ENCODE measurements around the gene TP53I13.
A peak's percentile ranks its signal among the peaks of the same experiment; 100 is the strongest.

Gene TP53I13

DNA sequence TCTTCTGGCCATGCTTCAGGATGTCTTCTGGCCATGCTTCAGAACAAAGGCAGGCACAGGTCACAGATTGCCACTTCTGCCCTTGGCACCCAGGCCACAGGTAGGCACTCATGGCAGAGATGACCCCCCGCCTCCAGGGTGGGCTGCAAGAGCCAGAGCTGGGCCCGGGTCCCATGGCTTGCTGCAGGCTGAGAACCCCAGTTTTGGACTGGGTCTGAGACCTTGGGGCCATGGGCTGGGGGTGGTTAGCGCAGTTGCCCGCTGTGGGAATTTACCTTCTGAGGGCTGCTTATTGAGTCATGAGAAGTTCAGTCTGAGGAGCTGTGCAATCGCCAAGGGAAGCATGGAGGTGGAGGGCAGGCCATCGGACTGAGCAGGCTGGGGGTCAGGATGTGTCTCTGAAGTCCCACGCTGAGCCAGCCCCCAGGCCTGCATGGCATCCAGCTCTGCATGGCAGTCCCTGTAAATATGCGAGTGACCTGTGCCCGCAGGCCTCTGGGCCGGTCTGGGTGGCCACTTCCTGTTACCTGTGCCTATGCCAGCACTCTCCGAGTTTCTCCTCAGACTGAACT lies 26.1 kb downstream of the TP53I13 start:
- DNase-seq: no peak

DNA sequence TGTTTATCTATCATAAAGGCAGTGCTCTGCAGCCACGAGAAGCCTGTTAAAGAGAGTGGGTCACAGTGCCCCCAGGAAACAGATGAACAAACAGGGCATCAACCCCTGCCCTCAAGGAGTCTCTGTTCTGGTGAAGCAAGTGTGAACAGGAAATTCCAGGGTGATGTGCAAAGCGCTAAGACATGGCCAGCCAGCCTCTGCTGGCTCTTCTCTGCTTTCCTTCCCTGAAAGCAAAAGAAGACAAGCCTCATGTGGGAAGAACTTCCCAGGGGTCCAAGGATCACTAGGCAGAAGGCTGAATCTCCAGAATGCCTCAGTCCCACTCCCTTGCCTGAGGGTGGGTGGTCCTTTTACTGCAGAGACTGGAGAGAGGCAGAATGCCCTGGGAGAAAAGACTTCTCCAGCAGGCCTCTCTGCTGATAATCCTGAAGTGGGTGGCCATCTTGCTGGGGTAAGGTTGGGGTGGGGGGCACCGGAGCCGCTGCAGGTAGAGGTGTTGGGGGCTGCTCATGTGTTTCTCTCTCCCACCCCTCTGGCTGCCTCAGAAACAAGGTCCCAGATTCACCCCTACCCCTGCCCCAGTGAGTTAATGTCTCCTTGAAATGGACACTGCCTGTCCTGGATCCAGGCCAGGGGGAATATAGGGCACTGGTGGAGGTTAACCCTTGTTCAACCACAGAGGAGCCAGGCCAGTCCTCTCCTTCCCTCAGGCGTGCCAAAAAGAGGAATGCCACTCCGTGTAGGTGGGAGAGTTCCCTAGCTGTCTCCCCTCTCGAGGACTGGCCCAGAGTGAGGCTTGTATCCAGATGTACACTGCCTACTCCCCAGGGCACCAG lies 26.8 kb downstream of the TP53I13 start:
- DNase-seq: no peak

DNA sequence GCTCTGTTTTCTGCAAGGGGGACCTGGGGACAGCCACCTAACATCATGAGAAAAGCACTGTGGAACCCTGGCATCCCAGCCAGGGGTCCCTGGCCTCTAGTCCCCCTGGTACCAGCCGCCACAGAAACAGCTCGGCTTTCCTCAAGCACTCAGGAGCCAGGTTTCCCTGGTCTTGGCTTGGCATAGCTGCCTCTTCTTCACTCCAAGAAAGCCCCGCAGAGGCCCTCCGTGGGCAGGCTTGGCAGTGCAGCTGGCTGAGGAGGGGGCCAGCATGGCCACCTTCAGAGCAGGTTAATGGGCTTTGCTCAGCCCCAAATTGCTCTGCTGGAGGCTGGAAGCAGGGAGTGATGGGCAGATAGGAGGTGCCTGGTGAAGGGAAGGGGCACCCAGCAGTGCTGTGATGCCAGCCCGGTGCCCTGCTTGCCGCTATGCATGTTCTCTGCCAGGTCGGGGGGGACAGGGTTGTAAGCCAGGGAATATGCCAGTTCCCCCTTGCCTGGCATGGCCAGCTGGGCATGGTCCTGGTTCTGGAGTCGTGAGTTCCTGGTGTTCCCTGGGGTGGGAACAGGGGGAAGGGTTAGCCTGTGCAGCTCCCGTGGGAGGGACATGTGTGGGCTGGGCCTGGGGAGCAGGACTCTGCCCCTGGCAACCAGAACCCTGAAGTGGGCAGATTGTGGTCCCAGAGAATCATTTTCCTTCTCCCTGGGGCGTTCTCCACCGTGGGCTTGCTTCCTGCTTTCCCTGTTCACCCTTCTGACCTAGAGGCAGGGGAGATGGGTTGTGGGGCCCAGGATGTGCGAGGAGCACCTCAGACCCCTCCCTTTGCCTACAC lies 27.7 kb downstream of the TP53I13 start:
- no peak for DNase-seq

DNA sequence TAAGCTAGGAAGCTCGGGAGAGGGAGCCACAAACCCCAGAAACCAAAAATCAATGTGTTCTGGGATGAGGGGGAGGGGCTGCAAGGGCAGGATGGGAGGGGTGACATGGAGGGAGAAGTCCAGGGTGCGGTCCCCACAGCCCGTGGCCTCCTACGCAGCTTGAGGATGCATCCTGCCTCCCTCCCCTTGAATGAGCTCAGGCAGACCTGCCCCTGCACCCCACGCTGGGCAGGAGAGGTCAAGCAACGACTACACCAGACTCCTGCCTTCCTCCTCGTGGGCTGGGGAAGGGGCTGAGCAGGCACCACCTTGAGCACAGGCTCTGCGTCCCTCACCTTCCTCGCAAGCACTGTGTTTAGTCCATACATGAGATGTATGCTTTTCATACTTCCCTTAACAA lies 28.3 kb downstream of the TP53I13 start:
- no peak for DNase-seq

DNA sequence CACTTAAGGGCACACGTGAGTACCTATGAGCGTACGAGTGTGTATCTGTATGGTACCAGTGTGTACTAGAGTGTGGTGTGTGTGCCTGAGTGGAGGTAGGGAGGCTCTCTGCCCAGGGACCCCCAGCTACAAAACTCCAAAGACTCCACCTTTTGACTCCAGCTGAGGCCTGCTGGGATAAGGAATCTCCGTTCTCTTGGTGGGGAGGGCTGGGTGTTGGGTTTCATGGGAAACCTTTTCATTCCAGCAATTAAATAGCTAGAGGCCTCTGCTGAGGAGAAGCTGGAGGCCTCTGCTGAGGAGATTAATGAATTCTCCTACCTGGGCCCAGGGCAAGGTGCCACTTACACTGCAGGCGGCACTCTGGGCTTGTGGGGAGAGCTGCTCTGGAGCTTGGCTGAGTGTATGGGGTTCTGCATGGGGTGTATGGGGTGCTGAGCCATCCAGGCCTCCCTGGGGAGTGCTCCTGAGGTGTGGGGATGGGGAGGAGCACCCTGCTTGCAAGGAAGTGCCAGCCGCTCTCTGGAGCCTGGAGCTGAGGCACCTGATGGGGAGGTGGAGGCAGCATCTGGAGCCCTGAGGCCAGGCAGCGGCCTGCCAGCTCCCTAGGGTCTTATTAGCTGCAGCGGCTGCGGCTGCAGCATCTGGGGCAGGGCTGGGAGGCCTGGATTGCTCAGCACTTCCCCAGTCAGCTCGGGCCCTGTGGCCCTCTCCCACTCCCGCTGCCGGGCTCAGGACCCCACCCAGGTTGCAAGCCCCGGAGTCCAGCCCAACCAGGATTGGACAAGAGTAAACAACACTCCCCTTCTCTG lies 29.1 kb downstream of the TP53I13 start:
- DNase-seq: no peak

DNA sequence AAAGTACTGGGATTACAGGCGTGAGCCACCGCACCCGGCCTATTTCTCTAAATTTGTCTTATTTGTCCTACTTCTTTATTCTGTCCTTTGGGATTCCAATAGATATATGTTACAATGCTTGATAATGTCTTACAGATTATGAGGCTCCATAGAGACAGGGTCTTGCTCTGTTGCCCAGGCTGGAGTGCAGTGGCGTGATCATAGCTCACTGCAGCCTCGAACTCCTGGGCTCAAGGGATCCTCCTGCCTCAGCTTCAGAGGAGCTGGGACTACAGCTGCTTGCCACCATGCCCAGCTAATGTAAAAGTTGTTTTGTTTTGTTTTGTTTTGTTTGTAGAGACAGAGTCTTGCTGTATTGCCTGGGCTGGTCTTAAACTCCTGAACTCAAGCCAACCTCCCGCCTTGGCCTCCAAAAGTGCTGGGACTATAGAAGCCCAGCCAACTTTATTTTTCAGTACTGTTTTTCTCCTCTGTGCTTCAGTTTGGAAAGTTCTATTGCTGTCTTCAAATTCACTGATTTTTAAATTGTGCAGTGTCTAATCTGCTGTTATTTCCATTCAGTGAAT lies 34.7 kb downstream of the TP53I13 start:
- DNase-seq: no peak

DNA sequence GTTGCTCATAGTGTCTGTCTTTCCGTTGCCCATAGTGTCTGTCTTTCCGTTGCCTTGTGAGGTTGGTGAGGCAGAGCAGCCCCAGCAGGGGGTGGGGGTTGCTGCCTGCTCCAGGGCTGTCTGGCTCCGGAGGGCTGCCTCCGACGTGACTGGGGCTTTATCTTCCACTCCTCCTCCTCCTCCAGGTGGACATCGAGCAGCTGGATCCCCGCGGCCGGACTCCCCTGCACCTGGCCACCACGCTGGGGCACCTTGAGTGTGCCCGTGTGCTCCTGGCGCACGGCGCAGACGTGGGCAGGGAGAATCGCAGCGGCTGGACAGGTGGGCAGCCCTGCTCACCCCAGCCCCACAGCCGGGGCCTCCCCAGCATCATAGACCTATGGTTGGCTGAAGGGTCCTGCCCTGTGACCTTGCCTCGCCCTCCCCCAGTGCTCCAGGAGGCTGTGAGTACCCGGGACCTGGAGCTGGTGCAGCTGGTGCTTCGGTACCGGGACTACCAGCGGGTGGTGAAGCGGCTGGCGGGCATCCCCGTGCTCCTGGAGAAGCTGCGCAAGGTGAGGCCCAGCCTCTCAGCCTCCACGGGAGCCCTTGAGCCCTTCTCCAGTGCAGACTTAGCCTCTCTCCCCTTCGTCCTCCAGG lies 39.2 kb downstream of the TP53I13 start:
- DNase-seq: no peak

DNA sequence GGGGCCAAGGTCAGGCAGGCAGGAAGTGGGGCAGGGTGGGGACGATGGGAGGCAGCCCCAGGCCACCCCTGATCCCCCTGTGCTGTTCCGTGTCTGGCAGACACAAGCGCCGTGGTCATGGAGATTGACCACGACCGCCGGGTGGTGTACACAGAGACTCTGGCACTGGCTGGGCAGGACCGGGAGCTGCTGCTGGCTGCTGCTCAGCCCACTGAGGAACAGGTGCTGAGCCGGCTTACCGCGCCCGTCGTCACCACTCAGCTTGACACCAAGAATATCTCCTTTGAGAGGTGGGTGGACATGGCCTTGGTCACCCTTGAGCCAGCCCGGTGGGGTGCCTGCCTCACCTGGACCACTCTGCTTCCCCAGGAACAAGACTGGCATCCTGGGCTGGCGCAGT lies 40.5 kb downstream of the TP53I13 start:
- no peak for DNase-seq

DNA sequence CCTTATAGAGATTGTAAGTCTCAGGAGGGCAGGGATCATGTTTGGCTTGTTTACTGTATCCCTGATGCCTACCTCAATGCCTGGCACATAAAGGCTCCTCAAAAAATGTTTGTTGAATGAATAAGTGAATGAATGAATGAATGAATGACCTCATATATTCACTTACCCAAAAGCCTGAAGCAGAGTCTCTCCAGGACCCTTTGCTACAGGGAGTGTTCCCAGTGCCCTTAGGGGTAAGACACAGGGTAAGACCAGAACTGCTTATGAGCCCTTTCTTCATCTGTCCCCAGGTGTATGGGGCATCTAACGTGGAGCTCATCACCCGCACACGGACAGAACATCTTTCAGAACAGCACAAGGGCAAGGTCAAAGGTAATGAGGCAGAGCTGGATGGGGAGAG lies 41.9 kb downstream of the TP53I13 start:
- DNase-seq: no peak

DNA sequence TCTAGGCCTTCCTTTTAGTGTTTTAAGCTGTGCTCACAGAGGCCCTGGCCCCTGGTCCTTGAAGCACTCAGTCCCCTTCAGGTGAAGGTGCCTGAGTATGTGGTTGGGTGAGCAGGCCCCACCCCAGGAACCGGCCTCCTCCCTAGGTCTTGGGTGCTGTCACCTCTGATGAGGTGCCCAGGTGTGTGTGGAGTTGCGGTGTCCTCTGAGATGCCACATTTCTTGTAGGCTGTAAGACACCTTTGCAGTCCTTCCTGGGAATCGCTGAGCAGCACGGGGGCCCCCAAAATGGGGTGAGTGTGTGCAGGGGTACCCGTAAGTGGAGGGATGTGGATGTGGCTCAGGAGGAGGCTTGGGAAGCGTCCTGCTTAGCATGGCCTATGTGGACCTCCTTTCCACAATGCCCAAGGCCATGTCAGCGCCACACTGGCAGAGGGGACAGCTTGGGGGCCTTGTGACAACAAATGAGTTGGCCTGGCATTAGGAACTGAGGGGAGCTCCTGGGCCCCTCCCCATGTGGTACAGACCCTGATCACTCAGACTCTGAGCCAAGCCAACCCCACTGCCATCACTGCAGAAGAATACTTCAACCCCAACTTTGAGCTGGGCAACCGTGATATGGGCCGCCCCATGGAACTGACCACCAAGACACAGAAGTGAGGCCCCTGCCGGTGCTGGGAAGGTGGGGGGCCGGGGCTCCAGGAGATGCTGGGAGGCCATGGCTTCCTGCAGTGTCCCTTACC lies 43.0 kb downstream of the TP53I13 start:
- no peak for DNase-seq

DNA sequence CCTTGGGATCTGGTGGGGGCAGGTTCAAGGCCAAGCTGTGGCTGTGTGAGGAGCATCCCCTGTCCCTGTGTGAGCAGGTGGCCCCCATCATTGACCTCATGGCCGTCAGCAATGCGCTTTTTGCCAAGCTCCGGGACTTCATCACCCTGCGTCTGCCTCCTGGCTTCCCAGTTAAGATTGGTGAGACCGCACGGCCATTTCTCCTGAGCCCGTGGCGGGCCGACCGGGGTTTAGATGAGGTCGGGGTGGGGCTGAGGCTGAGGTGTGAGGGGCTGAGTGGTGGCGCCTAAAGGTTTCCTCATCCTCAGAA lies 43.5 kb downstream of the TP53I13 start:
- no peak for DNase-seq

DNA sequence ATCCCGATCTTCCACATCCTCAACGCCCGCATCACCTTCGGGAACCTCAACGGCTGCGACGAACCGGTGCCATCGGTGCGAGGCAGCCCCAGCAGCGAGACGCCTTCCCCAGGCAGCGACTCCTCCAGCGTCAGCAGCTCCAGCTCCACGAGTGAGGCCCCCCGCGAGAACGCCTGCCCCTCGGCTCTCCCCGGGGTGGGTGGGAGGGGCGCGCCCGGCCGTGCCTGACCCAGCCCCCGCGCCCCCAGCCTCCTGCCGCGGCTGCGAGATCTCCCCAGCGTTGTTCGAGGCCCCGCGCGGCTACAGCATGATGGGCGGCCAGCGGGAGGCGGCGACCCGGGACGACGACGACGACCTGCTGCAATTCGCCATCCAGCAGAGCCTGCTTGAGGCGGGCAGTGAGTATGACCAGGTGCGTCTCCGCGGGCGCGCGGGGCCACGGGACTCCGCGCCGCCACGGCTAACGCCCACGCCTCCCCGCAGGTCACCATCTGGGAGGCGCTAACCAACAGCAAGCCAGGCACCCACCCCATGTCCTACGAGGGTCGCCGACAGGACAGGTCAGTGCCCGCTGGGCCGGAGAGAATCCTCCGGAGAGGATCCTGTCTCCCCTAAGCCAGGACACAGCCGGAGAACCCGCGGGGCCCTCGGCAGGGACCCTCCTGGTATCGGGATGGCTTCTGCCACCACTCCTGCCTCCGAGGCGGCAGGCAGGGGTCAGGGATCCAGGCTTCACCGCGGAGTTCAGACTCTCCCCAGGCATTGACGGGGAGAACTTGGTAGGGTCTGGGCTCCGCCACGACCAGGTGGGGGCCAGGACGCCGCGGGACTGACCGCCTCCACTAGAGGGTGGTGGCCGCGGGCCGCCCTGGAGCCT lies 44.1 kb downstream of the TP53I13 start:
- DNase-seq: no peak

DNA sequence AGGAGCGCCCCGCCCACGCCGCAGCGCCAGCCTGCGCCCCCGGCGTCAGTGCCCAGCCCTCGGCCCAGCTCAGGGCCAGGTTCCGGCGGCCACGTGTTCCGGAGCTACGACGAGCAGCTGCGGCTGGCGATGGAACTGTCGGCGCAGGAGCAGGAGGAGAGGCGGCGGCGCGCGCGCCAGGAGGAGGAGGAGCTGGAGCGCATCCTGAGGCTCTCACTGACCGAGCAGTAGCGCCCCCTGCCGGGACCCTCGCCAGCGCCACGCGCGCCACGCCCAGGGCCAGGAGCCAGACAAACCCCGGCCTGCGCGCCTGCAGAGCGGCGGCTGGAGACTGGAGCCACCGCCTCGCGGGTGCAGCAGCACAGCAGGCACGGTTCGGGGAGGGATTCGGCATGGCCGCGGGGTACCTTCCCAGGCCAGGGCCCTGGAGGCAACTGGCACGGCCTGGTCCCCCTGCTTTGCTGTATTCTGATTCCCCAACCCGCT lies 44.9 kb downstream of the TP53I13 start:
- peak; percentile 97 for DNase-seq

DNA sequence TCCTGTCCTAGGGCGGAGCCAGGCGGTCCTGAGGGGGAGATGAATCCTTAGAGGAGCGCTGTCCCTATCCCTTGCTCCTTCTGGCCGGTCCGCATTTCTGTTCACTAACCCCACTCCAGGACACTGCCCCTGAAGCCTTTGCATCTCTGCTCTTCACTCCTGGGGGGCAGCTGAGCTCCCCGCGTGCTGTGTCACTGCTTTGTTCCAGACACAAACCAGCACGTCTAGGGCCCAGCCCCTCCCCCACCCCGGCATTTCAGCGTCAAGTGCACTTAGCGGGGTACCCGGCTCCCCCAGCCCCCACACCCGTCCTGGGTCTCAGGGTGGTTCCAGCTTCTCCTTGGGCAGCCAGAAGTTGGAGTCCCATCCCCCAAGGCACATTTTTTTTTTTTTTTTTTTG lies 45.4 kb downstream of the TP53I13 start:
- no peak for DNase-seq

DNA sequence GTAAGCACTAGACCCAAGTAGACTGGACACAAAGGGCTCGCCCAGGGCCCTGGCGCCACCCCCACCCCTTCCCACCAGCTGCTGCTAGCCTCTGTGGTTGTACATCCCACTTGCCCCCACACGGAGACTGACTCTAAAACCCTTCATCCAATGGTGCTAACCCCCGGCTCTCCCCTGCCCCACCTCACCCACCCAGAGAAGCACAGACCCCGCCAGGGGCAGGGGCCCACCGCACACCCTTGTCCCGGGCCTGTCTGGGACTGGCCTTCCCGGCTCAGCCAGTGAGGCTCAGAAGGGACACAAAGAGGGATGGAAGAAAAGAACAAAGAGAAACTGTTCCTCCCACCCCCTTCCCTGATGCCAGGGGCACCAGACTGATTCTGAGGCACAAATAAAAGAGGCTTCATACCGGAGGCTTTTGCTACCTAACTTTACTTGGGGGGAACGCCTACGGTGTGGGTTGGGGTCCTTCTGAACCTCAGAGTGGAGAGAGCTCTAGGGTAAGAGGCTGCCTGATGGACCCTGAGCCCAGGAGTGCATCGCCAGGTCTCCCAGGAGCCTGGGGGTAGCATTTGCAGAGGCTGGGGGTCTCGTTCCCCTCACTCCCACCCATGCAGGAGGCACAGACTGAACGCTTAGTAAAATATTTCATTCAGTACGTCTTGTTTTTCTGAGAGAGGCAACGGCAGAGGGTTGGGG lies 46.0 kb downstream of the TP53I13 start:
- no peak for DNase-seq

DNA sequence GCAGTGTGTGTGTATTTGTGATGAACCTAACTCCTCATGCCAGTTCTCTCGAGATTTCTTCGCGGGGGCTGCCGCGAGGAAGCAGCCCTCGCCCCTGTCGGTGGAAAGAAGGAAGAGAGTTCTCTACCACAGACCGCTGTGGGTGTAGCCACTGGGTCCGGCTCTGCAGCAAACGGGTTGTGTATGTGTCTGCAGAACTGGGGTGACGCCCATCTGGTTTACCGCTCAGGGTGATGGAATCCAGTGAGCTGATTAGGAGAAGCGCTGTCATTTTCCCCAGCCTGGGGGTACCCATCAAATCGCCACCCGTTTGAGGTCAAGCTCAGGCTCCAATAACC lies 46.5 kb downstream of the TP53I13 start:
- DNase-seq: peak; percentile 71

DNA sequence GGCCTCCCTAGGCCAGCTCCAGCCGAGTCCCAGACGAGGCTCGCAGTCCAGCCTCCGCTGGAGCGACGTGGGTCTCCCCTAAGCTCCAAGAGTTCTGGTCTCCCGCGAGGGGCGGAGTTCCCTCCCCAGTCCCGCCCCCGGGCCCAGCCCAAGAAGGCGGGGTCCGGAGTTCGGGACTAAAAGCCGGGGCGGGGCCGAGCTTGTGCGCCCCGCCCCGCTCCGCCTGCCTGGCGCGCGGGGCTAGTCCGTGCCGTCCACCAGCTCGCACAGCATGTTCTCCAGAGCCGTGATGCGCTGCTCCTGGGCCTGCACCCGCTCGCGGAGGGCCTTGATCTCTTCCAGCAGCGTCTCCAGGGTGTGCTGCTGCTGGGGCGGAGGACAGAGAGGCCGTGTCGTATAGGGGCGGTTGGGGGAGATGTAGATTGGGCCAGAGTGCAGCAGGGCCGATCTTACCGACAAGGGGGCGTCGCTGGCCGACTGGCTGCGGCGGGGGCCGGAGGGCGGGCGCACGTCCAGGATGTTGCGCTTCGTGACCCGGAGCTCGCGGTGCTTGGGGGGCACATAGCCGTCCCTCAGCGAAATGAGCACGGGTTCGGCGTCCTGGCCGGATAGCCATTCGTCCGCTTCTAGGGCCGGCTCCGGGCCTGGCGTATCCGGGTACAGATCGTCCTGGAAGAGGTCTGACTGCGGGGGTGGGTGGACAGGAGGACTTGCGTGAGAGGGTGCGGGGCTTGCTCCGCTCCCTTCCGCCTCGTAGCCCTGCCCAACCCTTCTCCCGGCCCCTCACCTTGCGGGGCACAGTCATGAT lies 47.2 kb downstream of the TP53I13 start:
- peak; percentile 87 for DNase-seq

DNA sequence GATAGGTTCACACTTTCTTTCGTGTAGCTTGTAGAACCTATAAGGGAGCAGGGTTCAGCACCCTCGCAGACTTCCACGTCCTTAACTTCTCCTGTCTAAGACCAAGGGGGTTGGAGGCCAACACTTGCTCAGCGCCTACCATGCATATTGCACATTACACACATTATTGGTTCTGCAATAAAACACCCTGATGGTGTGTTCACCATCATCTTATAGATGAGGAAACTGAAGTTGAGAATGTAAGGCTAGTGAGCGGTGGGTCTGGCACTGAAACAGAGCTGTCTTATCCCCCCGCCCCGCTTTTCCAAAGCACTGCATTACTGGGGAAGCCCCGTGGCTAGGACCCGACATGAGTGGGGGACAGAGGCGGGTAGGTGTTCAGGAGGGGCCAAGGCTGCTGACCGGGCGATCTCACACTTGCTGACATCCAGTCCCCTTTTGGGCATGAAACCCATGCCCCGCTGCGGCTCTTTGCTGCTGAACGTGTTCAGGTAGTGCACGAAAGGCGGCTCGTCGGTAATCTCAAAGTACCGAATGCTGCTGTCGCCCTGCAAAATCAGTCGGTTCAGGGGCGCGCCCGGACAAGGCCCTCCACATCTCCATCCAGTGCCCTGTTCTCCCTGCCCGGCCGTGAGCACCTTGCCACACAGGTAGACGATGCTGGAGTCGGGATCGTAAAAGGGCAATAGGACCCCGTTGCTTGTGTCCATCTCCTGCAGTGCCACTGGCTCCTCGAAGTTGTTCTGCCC lies 48.0 kb downstream of the TP53I13 start:
- no peak for DNase-seq
